Measurements from ENCODE around the gene ZNF32.

ZNF32 gene

DNA sequence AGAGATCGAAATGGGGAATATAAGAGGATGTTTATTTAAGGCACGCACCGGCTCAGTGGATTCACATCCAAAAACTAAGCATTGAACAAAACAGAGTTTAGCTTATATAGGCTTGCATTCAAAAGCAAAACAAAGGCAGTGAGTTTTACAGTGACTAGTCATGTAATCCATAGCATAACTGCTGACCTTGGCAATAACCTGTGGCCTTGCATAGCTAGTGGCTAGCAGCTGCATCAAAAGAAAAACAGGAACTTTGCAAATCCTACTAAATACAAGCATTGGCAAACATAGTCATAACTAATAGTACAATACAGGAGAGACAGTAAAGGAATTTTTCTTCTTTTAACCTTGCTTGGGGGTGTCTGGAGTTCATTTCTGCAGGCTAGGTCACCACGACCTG lies 52.1 kb downstream of the ZNF32 start:
- TF ChIP-seq, protein P1, sequence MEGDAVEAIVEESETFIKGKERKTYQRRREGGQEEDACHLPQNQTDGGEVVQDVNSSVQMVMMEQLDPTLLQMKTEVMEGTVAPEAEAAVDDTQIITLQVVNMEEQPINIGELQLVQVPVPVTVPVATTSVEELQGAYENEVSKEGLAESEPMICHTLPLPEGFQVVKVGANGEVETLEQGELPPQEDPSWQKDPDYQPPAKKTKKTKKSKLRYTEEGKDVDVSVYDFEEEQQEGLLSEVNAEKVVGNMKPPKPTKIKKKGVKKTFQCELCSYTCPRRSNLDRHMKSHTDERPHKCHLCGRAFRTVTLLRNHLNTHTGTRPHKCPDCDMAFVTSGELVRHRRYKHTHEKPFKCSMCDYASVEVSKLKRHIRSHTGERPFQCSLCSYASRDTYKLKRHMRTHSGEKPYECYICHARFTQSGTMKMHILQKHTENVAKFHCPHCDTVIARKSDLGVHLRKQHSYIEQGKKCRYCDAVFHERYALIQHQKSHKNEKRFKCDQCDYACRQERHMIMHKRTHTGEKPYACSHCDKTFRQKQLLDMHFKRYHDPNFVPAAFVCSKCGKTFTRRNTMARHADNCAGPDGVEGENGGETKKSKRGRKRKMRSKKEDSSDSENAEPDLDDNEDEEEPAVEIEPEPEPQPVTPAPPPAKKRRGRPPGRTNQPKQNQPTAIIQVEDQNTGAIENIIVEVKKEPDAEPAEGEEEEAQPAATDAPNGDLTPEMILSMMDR (IDR thresholded peaks at IDR 0.05) = no peak
- peaks cover 42% of the 10 kb centered on the region for H3K9me3 Mint-ChIP-seq
- peaks cover 14% of the 10 kb centered on the region for H3K4me1 Mint-ChIP-seq
- peaks cover 22% of the 10 kb centered on the region for H3K27me3 Mint-ChIP-seq (ENCODE audit: low read depth, poor library complexity)
- no peak for DNase-seq
- H3K4me3 Mint-ChIP-seq = no peak overlapping the region
- H3K27ac Mint-ChIP-seq = no peak overlapping the region
- no peaks in the 10 kb centered on the region for H3K36me3 Mint-ChIP-seq (ENCODE audit: low read depth)

DNA sequence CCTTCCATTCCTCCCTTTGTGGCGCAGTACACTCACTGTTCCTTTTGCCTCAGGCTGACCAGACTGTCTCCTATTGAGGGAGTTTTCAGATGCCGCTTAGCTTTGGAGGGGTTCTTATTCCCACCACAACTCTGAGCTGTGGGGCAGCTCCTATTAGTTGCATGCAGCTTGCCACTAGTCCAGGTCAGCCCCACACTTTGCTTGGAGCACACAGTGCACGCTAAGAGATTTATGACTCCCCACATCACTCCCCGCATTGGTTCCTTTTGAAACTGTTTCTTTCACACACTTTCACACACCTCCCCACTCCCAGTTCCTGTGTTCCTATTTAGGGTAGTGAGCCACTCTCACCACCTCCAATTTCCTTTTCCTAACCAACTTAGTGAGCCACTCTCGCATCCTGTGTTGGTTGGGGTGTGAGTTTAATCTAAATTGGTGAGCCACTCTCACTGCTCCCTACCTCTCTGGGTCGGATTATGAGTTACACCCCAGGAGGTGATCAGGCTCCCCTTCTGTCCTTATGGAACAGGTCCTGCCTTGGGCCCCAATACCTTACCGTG lies 52.9 kb downstream of the ZNF32 start:
- H3K4me1 Mint-ChIP-seq = peaks cover 14% of the 10 kb centered on the region
- peaks cover 43% of the 10 kb centered on the region for H3K9me3 Mint-ChIP-seq
- H3K4me3 Mint-ChIP-seq = peak overlapping the region; percentile 31
- no peak for DNase-seq
- H3K27me3 Mint-ChIP-seq (ENCODE audit: low read depth, poor library complexity) = peaks cover 19% of the 10 kb centered on the region
- TF ChIP-seq, protein P1 (IDR thresholded peaks at IDR 0.05) = no peak
- H3K36me3 Mint-ChIP-seq (ENCODE audit: low read depth) = no peaks in the 10 kb centered on the region
- H3K27ac Mint-ChIP-seq = no peak overlapping the region

DNA sequence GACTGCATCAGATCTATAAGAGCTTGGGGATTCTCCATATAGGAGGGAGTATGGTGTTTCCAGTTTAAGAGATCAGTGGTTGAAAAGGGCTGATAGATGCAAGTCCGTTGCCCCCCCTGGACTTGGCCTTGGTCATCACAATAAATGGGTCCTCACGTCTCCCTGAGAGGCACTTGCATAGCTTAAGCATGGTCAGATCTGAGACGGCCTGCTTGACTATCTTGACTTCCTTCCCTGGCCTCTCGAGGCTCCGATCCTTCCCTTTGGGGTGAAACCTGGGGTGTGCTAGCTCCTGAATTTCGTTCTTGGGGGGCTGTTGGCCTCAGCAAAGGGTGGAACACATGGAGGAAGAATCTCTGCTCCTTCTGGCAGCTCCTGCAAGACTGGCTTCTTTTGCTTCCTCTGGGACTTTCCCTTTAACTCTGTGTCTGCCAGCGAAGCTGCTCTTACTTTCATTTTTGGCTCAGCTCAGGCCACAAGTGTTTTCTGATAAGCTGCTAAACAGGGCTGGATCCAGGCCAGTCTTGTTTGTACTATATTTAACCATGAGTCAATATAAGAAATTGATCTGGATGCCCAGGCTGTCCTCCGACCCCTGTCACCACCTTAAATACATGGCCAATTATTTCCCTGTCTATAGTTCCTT lies 53.6 kb downstream of the ZNF32 start:
- no peaks in the 10 kb centered on the region for H3K36me3 Mint-ChIP-seq (ENCODE audit: low read depth)
- H3K9me3 Mint-ChIP-seq = peaks cover 46% of the 10 kb centered on the region
- no peak overlapping the region for H3K27ac Mint-ChIP-seq
- peaks cover 14% of the 10 kb centered on the region for H3K4me1 Mint-ChIP-seq
- TF ChIP-seq, protein P1 (IDR thresholded peaks at IDR 0.05) = no peak
- H3K4me3 Mint-ChIP-seq = no peak overlapping the region
- no peak for DNase-seq
- H3K27me3 Mint-ChIP-seq (ENCODE audit: low read depth, poor library complexity) = peaks cover 17% of the 10 kb centered on the region

Measured in nephron progenitor cell (in vitro differentiated cells).